OCI-LY1 (cell line): Measurements from ENCODE around the gene TNFAIP1.

Source experiments
- H2AFZ ChIP-seq: fragments of 200-600 bp; sonication (generic), shearing (Covaris generic); 2 replicates; pipeline ENCODE4 v1.6.0; 2014; ENCODE audit warnings: antibody characterized with exemption, mild to moderate bottlenecking, low read length
- H3F3A ChIP-seq: fragments of 200-600 bp; sonication (generic), shearing (Covaris generic); 2 replicates; pipeline ENCODE4 v1.6.0; 2014; ENCODE audit warnings: mild to moderate bottlenecking, antibody characterized with exemption, low read length, moderate library complexity; ENCODE audit not compliant: insufficient read depth
- H3K27ac ChIP-seq: fragments of 200-600 bp; sonication (generic); 2 replicates; pipeline ENCODE4 v1.5.1; 2014; ENCODE audit warnings: low read length, mixed run types, mild to moderate bottlenecking, low read depth; ENCODE audit not compliant: poor library complexity, severe bottlenecking
- H3K27me3 ChIP-seq: fragments of 200-600 bp; sonication (generic); 2 replicates; pipeline ENCODE4 v1.6.0; 2014; ENCODE audit warnings: antibody characterized with exemption, mild to moderate bottlenecking, low read length, moderate library complexity; ENCODE audit not compliant: insufficient read depth
- H3K36me3 ChIP-seq: fragments of 200-600 bp; sonication (generic); 2 replicates; pipeline ENCODE4 v1.6.1; 2014; ENCODE audit warnings: mild to moderate bottlenecking, antibody characterized with exemption, low read length, moderate library complexity, mixed read lengths; ENCODE audit not compliant: insufficient read depth
- H3K4me1 ChIP-seq: fragments of 200-600 bp; sonication (generic); 2 replicates; pipeline ENCODE4 v1.5.1; 2014; ENCODE audit warnings: mild to moderate bottlenecking, low read length, moderate library complexity; ENCODE audit not compliant: insufficient read depth, severe bottlenecking
- H3K4me2 ChIP-seq: fragments of 200-600 bp; sonication (generic), shearing (Covaris generic); 2 replicates; pipeline ENCODE4 v1.6.1; 2014; ENCODE audit warnings: low read length
- H3K4me3 ChIP-seq: fragments of 200-600 bp; sonication (generic); 2 replicates; pipeline ENCODE4 v1.5.1; 2014; ENCODE audit warnings: low read length, low read depth, mild to moderate bottlenecking, mixed read lengths; ENCODE audit not compliant: poor library complexity, severe bottlenecking
- H3K79me2 ChIP-seq: fragments of 200-600 bp; shearing (Covaris generic); 2 replicates; pipeline ENCODE4 v1.6.1; 2016; ENCODE audit warnings: mixed run types, low read length, mixed read lengths; ENCODE audit not compliant: insufficient read depth
- H3K9ac ChIP-seq: fragments of 200-600 bp; sonication (generic), shearing (Covaris generic); 2 replicates; pipeline ENCODE4 v1.6.1; 2014; ENCODE audit warnings: mild to moderate bottlenecking, low read length, mixed read lengths
- H3K9me2 ChIP-seq: fragments of 200-600 bp; sonication (generic), shearing (Covaris generic); 2 replicates; pipeline ENCODE4 v1.6.1; 2014; ENCODE audit warnings: low read depth, mild to moderate bottlenecking, low read length, mixed read lengths
- H3K9me3 ChIP-seq: fragments of 200-600 bp; shearing (Covaris generic); 2 replicates; pipeline ENCODE4 v1.6.1; 2014; ENCODE audit warnings: low read length, mixed read lengths
- H4K20me1 ChIP-seq: fragments of 200-600 bp; sonication (generic), shearing (Covaris generic); 2 replicates; pipeline ENCODE4 v1.6.0; 2016; ENCODE audit warnings: mild to moderate bottlenecking, low read length; ENCODE audit not compliant: insufficient read depth
- CTCF ChIP-seq: fragments of 200-600 bp; sonication (generic), shearing (Covaris generic); IDR thresholded peaks from 2 replicates; pipeline ENCODE4 v1.5.1; 2017; ENCODE audit warnings: mild to moderate bottlenecking, antibody characterized with exemption, low read length, moderate library complexity, mixed read lengths
- EZH2 ChIP-seq: fragments of 200-600 bp; sonication (generic), shearing (Covaris generic); IDR thresholded peaks from 2 replicates; pipeline ENCODE4 v1.8.0; 2017; ENCODE audit warnings: borderline replicate concordance, mixed run types, mild to moderate bottlenecking, antibody characterized with exemption, low read length, moderate library complexity, mixed read lengths

Gene TNFAIP1

GRCh38 chr17:28395426-28395825, 59.9 kb downstream of the TNFAIP1 start:
- TF ChIP-seq CTCF (no peak), EZH2 (no peak)
- Histone ChIP-seq H3K4me2 (no peak overlapping the region), H3K4me3 (no peak overlapping the region), H3K9ac (no peak overlapping the region), H4K20me1 (no peaks in the 10 kb centered on the region), H3K36me3 (no peaks in the 10 kb centered on the region), H3K9me2 (no peaks in the 10 kb centered on the region), H3K4me1 (no peaks in the 10 kb centered on the region), H3K79me2 (no peaks in the 10 kb centered on the region), H3K27ac (no peak overlapping the region), H3K9me3 (no peaks in the 10 kb centered on the region), H3K27me3 (no peaks in the 10 kb centered on the region), H2AFZ (no peak overlapping the region), H3F3A (no peaks in the 10 kb centered on the region)

GRCh38 chr17:28395968-28396367, 60.4 kb downstream of the TNFAIP1 start:
- Histone ChIP-seq H3K27ac (no peak overlapping the region), H4K20me1 (no peaks in the 10 kb centered on the region)
- TF ChIP-seq EZH2 = no peak
- no peak for TF ChIP-seq CTCF

More at GRCh38 chr17:28395968-28396367, 60.4 kb downstream of the TNFAIP1 start:
- Histone ChIP-seq H3K4me2 (no peak overlapping the region), H3K4me1 (no peaks in the 10 kb centered on the region), H3K79me2 (no peaks in the 10 kb centered on the region), H3K9me3 (no peaks in the 10 kb centered on the region), H3F3A (no peaks in the 10 kb centered on the region), H2AFZ (no peak overlapping the region), H3K4me3 (no peak overlapping the region), H3K36me3 (no peaks in the 10 kb centered on the region), H3K9ac (no peak overlapping the region), H3K27me3 (no peaks in the 10 kb centered on the region), H3K9me2 (no peaks in the 10 kb centered on the region)
